ENCODE data around the gene ZNF674.
"Not testable (repeated sequence)": the region's sequence is repeated elsewhere in the genome, so short reads cannot be mapped to it uniquely, and the experiment has no call there.

ZNF674 gene

DNA sequence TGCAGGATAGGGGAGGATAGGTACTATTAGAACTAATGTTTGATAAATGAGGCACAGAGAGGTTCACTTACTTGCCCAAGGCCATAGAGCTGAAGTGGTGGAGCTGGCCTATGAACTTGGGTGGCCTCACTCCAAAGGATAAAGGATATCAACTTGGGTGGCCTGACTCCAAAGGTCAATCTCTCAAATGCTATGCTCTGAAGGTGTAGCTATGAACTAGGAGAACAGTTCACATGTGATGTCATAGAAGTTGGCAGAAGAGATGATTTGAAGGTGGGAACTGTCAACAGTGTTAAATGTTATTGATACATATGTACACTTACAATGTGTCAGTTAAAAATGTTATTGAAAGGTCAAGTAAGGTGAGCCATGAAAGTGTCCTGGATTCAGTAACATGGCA lies 22.2 kb upstream of the ZNF674 start:
- no peak for DNase-seq

DNA sequence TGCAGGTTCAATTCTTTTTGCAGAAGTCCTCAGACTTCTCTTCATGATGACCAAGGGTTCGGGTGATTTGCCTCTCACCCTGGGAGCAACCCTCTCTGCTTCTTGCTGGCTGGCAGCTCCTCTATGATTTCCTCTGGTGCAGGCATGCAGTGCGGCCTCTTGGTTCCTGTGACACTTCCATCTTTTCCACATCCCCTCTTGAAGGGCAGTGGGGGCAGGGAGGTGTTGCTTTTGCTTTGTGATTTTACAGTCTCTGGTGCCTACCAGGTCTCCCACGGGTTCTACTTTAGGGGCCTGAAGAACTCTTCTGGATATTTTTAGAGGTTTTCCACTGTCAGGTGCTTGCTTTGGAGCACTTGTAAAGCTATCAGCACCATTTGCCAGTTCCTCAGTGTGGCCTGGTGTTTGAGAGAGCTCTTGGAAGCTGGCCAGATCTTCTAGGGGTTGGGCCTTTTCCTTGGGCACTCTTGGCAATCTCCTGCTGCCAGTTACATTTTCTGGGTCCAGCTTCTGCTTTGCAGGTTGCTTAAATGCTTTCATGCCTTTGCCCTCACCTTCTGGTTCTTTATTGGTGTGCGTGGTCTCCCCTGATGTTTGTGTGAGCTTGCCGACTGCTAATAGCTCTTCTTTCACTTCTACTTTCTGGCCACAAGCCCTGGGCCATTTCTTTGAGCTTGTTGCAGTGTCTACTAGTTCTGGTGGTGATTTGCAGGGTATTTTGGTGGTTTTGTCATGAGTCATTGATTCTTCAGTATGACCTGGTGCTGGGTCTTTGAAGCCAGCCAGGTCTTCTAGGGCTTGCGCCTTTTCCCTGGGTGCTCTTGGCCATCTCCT lies 16.8 kb upstream of the ZNF674 start:
- no peak for DNase-seq

DNA sequence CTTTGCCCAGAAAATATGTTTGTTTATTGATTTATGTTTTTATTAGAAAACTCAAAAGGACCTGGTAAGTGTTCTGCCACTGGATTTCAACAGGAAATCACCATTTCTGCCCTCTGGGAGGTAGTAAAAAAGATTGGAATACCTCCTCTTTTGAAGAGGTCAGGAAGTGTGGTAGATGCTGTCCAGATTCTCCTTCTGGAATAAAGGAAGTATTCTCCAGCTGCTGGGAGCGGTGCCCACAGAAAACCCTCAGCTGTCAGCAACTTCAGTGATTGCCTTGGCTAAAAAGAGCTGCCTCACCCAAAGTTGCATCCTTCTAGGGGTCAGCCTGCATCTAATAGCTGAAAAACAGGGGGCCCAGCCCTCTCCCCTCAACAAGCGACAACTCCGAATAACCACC lies 13.8 kb upstream of the ZNF674 start:
- DNase-seq: no peak

GRCh38 chrX:46554942-46555341 lies 9.7 kb upstream of the ZNF674 start:
- DNase-seq: no peak

DNA sequence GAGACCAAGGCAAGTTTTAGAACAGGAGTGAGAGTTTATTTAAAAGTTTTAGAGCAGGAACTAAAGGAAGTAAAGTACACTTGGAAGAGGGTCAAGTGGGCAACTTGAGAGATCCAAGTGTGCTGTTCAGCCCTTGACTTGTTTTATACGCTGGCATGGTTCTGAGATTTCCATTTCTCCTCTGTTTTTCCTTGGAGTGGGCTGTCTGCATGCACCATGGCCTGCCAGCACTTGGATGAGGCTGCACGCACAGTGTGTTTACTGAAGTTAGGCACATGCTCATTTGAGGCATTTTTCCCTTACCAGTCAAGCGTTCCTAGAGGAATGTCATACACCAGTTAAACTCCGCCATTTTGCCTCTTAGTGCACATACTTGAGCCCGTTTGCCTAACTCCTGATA lies 8.7 kb upstream of the ZNF674 start:
- DNase-seq: no peak

GRCh38 chrX:46551494-46552128 lies 6.4 kb upstream of the ZNF674 start:
- DNase-seq: no peak

GRCh38 chrX:46549914-46550313 lies 4.7 kb upstream of the ZNF674 start:
- no peak for DNase-seq

GRCh38 chrX:46547857-46548256 lies 2.6 kb upstream of the ZNF674 start:
- DNase-seq: no peak

DNA sequence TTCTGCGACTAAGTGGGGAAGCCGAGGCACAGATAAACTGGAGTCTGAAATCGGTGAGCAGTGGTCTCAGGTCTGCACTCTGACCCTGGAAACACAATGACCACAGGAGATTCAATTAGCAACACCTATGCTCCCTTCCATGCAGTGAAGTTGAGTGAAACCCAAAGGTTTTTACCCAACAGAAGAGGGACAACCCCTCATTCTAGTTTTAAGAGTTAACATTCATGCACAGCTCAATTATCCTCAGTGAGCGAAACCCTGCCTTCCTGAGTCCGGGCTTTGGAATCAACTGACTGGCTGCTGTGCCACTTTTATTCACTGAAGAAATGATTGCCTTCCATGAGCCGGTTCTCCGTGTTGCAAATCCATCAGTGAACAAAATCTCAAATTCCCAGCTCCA lies 694 bp downstream of the ZNF674 start:
- not testable (repeated sequence) for DNase-seq

DNA sequence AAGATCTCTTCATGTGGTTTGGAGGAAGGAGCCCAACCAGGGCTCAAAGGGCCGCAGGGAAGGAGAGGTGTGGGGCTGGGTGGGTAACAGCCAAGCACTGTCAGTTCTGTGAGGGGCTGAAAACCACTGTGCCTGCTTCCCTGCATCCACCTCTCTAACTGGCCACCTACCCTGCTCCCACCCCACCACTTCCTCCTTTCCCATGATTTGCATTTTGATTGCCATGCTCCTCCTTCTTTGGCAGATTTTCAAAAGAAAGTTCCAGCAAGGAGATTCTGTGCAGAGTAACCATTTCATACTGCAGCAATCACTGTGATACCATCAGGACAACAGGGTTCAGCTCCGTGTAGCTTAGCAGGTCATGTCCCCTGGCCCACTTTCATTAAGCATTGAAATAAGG lies 1.8 kb downstream of the ZNF674 start:
- DNase-seq: no peak

GRCh38 chrX:46531442-46531841 lies 13.8 kb downstream of the ZNF674 start:
- no peak for DNase-seq

- DNase-seq: not testable (repeated sequence)
Measured at GRCh38 chrX:46530404-46530908, 14.8 kb downstream of the ZNF674 start.

- not testable (repeated sequence) for DNase-seq
Measured at GRCh38 chrX:46529740-46530403, 15.3 kb downstream of the ZNF674 start.

GRCh38 chrX:46528640-46529039 lies 16.6 kb downstream of the ZNF674 start:
- not testable (repeated sequence) for DNase-seq

GRCh38 chrX:46506076-46506475 lies 39.1 kb downstream of the ZNF674 start:
- DNase-seq: no peak

DNA sequence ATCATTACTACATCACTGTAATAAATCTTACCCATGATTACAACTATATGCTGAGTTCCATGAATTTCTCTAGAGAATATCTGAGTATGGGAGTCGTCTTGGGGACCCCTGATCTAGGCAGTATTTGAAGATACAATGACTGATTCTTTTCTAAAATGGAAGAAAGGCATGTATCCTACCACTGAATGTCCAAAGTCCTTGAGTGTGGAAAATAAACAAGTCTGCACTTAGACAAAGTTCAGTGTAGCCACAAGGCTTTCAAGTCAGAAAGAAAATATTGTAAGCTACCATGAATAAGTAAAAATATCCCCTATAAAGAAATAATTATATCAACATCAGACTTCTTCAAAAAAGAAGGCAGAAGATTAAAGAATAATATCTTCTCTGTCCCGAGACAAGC lies 42.4 kb downstream of the ZNF674 start:
- no peak for DNase-seq

DNA sequence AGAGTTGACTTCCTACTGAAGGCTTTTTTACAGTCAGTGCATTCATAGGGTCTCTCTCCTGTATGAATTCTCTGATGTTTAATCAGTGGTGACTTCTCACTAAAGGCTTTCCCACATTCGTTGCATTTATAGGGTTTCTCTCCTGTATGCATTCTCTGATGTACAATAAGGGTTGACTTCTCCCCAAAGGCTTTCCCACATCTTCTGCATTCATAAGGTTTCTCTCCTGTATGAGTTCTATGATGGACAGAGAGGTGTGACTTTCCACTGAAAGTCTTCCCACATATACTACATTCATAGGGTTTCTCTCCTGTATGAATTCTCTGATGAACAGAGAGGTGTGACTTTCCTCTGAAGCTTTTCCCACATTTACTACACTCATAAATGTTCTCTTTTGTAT lies 45.2 kb downstream of the ZNF674 start:
- DNase-seq: no peak

GRCh38 chrX:46488712-46489111 lies 56.5 kb downstream of the ZNF674 start:
- no peak for DNase-seq

GRCh38 chrX:46485897-46486296 lies 59.3 kb downstream of the ZNF674 start:
- DNase-seq: no peak

DNA sequence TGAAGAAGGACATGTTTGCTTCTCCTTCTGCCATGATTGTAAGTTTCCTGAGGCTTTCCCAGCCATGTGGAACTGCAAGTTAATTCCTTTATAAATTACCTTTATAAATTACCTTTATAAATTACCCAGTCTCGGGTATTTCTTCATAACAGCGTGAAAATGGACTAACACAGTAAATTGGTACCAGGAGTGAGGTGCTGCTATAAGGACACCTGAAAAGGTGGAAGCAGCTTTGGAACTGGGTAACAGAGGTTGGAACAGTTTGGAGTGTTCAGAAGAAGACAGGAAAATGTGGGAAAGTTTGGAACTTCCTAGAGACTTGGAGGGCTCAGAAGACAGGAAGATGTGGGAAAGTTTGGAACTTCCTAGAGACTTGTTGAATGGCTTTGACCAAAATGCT lies 66.6 kb downstream of the ZNF674 start:
- DNase-seq: not testable (repeated sequence)

- no peak for DNase-seq
Measured at GRCh38 chrX:46477435-46477834, 67.8 kb downstream of the ZNF674 start.

GRCh38 chrX:46465203-46465602 lies 80.0 kb downstream of the ZNF674 start:
- DNase-seq: no peak

DNA sequence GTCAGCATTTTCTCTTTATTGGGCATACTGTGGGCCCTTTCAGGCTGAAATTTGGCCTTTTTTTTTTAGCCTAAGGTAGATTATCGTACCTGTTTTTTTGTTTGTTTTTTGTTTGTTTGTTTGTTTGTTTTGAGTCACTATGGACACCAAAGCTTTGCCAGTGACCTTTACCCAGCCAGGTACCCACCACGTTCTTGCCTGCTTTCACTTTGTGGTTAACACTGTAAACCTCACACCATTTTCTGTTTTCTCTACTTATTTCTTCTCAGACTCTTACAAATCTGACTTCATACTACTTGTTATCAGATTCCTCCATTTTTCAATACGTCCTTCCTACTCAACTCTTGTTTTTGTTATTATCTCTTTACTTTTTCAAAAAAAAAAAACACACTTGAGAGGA lies 81.5 kb downstream of the ZNF674 start:
- no peak for DNase-seq

- no peak for DNase-seq
Measured at GRCh38 chrX:46461660-46462191, 83.5 kb downstream of the ZNF674 start.
